ENCODE data around the gene RAP1GAP2.

RAP1GAP2 gene

GRCh38 chr17:2893422-2893914 is 97.2 kb downstream of the RAP1GAP2 start:
- in situ Hi-C loops (cut with HindIII; ENCODE audit: low sequenced_read_pairs) = no loop called here
- H3K4me3 ChIP-seq (ENCODE audit: low read depth, low read length) = no peak overlapping the region
- TF ChIP-seq, protein P1, sequence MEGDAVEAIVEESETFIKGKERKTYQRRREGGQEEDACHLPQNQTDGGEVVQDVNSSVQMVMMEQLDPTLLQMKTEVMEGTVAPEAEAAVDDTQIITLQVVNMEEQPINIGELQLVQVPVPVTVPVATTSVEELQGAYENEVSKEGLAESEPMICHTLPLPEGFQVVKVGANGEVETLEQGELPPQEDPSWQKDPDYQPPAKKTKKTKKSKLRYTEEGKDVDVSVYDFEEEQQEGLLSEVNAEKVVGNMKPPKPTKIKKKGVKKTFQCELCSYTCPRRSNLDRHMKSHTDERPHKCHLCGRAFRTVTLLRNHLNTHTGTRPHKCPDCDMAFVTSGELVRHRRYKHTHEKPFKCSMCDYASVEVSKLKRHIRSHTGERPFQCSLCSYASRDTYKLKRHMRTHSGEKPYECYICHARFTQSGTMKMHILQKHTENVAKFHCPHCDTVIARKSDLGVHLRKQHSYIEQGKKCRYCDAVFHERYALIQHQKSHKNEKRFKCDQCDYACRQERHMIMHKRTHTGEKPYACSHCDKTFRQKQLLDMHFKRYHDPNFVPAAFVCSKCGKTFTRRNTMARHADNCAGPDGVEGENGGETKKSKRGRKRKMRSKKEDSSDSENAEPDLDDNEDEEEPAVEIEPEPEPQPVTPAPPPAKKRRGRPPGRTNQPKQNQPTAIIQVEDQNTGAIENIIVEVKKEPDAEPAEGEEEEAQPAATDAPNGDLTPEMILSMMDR (IDR thresholded peaks at IDR 0.05; ENCODE audit: low read depth, low read length, missing control alignments) = no peak
- DNase-seq (ENCODE audit: low read depth) = no peak

- in situ Hi-C loops (cut with HindIII; ENCODE audit: low sequenced_read_pairs) = no loop called here
- no peak for DNase-seq (ENCODE audit: low read depth)
- no peak overlapping the region for H3K4me3 ChIP-seq (ENCODE audit: low read depth, low read length)
- TF ChIP-seq, protein P1 (IDR thresholded peaks at IDR 0.05; ENCODE audit: low read depth, low read length, missing control alignments) = no peak
Observed at GRCh38 chr17:2894782-2895181, 98.5 kb downstream of the RAP1GAP2 start.

DNA sequence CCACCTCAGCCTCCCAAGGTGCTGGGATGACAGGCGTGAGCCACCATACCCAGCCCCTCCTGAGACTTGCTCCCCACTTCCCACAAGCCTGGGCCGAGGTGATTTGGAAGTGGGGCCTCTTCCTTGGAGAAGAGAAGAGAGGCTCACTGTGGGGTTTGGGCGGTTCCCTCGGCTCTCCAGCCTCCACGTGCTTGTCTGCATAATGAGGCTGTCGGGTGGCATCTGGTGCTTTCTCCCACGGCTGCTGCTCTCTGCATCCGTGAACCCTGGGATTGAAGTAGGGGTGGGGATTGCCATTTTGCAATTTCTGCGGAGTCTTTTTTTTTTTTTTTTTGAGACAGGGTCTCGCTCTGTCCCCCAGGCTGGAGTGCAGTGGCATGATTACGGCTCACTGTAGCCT is 101.4 kb downstream of the RAP1GAP2 start:
- in situ Hi-C loops (cut with HindIII; ENCODE audit: low sequenced_read_pairs) = no loop called here
- no peak for DNase-seq (ENCODE audit: low read depth)
- TF ChIP-seq, protein P1 (IDR thresholded peaks at IDR 0.05; ENCODE audit: low read depth, low read length, missing control alignments) = no peak
- H3K4me3 ChIP-seq (ENCODE audit: low read depth, low read length) = no peak overlapping the region

DNA sequence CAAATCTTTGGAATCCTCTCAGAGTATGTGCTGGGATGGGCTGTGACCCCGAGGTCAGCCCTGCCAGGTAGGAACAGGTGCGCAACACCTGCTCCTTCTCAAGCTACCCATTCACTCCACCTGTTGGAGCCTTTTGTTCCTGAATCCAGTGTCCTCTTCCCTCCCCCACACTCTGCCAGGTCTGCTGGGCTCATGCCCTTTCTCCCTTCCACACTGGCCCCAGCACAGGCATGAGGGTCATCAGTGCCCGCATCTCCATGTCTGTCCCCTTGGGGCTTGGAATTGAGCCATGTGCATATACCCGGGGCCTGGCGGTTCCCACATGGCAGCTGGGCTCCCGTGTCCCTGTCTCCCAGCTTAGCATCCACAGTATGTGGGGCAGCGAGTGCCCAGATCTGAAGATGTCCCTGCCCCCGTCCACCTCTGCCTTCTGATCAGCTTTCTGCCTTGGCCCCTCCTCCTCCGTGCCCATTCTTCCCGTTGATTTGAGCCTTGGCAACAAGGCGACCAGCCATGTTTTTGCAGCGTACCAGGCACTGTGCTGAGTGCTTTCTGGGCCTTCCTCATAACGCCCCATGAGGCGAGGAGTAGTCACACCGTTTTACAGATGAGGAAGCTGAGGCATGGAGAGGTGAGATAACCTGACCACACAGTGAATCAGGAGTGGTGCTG is 102.2 kb downstream of the RAP1GAP2 start:
- in situ Hi-C loops (cut with HindIII; ENCODE audit: low sequenced_read_pairs) = no loop called here
- no peak for DNase-seq (ENCODE audit: low read depth)
- TF ChIP-seq, protein P1 (IDR thresholded peaks at IDR 0.05; ENCODE audit: low read depth, low read length, missing control alignments) = no peak
- no peak overlapping the region for H3K4me3 ChIP-seq (ENCODE audit: low read depth, low read length)

DNA sequence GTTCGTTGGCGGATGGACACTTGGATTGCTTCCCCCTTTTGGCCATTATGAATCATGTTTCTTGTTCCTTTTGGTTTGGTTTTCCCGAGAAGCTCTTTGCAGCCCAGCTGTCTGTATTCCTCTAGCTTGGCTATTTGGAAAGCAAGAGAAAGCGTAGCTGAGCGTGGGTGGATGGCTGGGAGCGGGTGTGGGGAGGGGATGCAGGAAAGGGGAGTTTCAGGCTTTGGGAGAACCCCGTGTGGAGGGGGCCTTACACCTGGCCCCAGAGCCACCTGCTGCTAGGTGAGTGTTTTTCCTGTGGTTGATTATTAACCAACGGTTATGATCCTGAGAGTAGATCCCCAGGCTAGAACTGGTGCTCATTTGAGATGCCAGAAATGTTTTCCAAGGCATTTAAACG is 103.7 kb downstream of the RAP1GAP2 start:
- TF ChIP-seq, protein P1 (IDR thresholded peaks at IDR 0.05; ENCODE audit: low read depth, low read length, missing control alignments) = no peak
- no peak for DNase-seq (ENCODE audit: low read depth)
- no peak overlapping the region for H3K4me3 ChIP-seq (ENCODE audit: low read depth, low read length)
- in situ Hi-C loops (cut with HindIII; ENCODE audit: low sequenced_read_pairs) = no loop called here

- TF ChIP-seq, protein P1 (IDR thresholded peaks at IDR 0.05; ENCODE audit: low read depth, low read length, missing control alignments) = no peak
- DNase-seq (ENCODE audit: low read depth) = no peak
- no peak overlapping the region for H3K4me3 ChIP-seq (ENCODE audit: low read depth, low read length)
- in situ Hi-C loops (cut with HindIII; ENCODE audit: low sequenced_read_pairs) = no loop called here
Observed at GRCh38 chr17:2900842-2901241, 104.6 kb downstream of the RAP1GAP2 start.
